ENCODE data around the gene MGAT4A.

GRCh38 chr2:98712145-98712544, 18.8 kb downstream of the MGAT4A start:
- TF ChIP-seq CTCF (conservative IDR thresholded peaks at IDR 0.05) (no peak), ZFX (IDR thresholded peaks at IDR 0.05) (no peak)
